Heart left ventricle (tissue), 16 donors: Measurements from ENCODE around the gene ZDHHC5. TPM values are rescaled to one million over a fixed set of nuclear protein-coding genes. Genes with fewer than 3 reads are reported as not detected.
A peak's percentile ranks its signal among the peaks of the same experiment; 100 is the strongest.

Experiments
- ATAC-seq, 4 donors: fragments of 200-7000 bp; cut with Tn5 transposase; one replicate each; pipeline ENCODE4 v1.9.1; 2020 to 2022; ENCODE audit warnings: moderate library complexity in 4 of 4, mild to moderate bottlenecking in 3 of 4, moderate number of reproducible peaks in 1 of 4
- DNase-seq, 5 donors: peaks; one replicate each; pipeline ENCODE4 v3.0.0-alpha.2; 2020
- H3K27ac ChIP-seq, 12 donors: fragments of 200-600 bp; sonication (generic) in 4 of 12; one replicate each; pipeline versions ENCODE4 v1.5.0 to v1.8.0; 2016 to 2022; ENCODE audit warnings: mild to moderate bottlenecking in 2 of 12
- H3K27me3 ChIP-seq, 9 donors: fragments of 200-600 bp; sonication (generic) in 2 of 9; one replicate each; pipeline versions ENCODE4 v1.5.1 to v1.8.0; 2016 to 2022; ENCODE audit warnings: mild to moderate bottlenecking in 3 of 9
- H3K36me3 ChIP-seq, 9 donors: fragments of 200-600 bp; sonication (generic) in 2 of 9; one replicate each; pipeline versions ENCODE4 v1.5.0 to v1.8.0; 2018 to 2022; ENCODE audit warnings: mild to moderate bottlenecking in 2 of 9
- H3K4me1 ChIP-seq, 12 donors: fragments of 200-600 bp; sonication (generic) in 4 of 12; one replicate each; pipeline versions ENCODE4 v1.5.0 to v1.8.0; 2016 to 2022; ENCODE audit warnings: mild to moderate bottlenecking in 3 of 12
- H3K4me3 ChIP-seq, 12 donors: fragments of 200-600 bp; sonication (generic) in 4 of 12; one replicate each; pipeline versions ENCODE4 v1.5.0 to v1.8.0; 2017 to 2022; ENCODE audit warnings: mild to moderate bottlenecking in 9 of 12, moderate library complexity in 4 of 12
- H3K9me3 ChIP-seq, 12 donors: fragments of 200-600 bp; sonication (generic) in 4 of 12; one replicate each; pipeline versions ENCODE4 v1.5.0 to v1.8.0; 2016 to 2022; ENCODE audit warnings: mild to moderate bottlenecking in 1 of 12
- CTCF ChIP-seq, 12 donors: fragments of 200-600 bp; sonication (generic) in 4 of 12; IDR thresholded peaks; one replicate each; pipeline versions ENCODE4 v1.5.0 to v1.8.0; 2018 to 2022; ENCODE audit warnings: antibody characterized with exemption in 12 of 12, mild to moderate bottlenecking in 5 of 12
- POLR2A ChIP-seq, 2 donors: fragments of 450-650 bp; IDR thresholded peaks; one replicate each; pipeline ENCODE4 v1.6.1; 2017; ENCODE audit warnings: antibody characterized with exemption in 2 of 2, mild to moderate bottlenecking in 2 of 2, moderate library complexity in 2 of 2
- WGBS, 4 donors: extraction: QIAGEN DNeasy Blood & Tissue Kit in 2 of 4; methylation state at CpG; one replicate each; pipeline versions ENCODE4 v1.1.5 to v1.1.7; 2013 to 2018; 5-methylcytosine and 5-hydroxymethylcytosine counted together
- intact Hi-C, 10 donors: fragments of 100-400 bp; cut with DNase I; formaldehyde crosslinking; loops; one replicate each; pipeline versions ENCODE4 v1.11.1 to v1.14.2; 2022
- long read RNA-seq, 3 donors: library from polyadenylated mRNA; unstranded; transcript quantifications; one replicate each; pipeline ENCODE4 v2.0.0, GENCODE V29; 2020 to 2021
- polyA plus RNA-seq, 2 donors: library from polyadenylated mRNA; stranded (reverse); fragments of 200-250 nt; gene quantifications; one replicate each; pipeline ENCODE4 v1.2.3, GENCODE V29; 2013
- total RNA-seq, 9 donors: library from RNA; depleted of rRNA in 2 of 9; stranded (reverse); fragments of >200 nt in 2 of 9; fragmentation: NEBNext Ultra II Directional in 3 of 9; extraction: Animal tissue kit (Norgen Biotek cat#: 25700) in 3 of 9; gene quantifications; one replicate each; pipeline versions ENCODE4 v1.1.0 to v1.2.4, GENCODE V29; 2016 to 2023
- donor health status: ischemic (EF 13 %, LVEDD 7.1; RV severe dilation, severe dysfunction).
- donor health status: healthy with polysubstance abuse.
- donor health status: DM: no; HTN: yes; CAD: no.
- donor health status: DM: no; HTN: no; CAD: no.
- donor health status: ischemic (EF 25% LVEDD 6.9; RV normal size, moderate dysfunction).
- donor health status: ischemic (EF 25% LVEDD 5.7; RV mildly dilated, moderate dysfunction).
- donor health status: healthy.
- donor health status: DM: yes; HTN: yes; CAD: no.
- donor health status: ischemic (EF 35%, LVEDD 5.7; RV mildly dilated, moderate dysfunction).
- donor health status: nonischemic (EF 11% LVEDD 7.7; RV severe dilation, severe dysfunction).
- donor health status: DM: yes; HTN: yes; CAD: no.
- donor health status: PGD.
- donor health status: ischemic (EF 29% LVEDD 5.4; RV normal size, mild dysfunction).
- donor health status: nonischemic (EF 23%, LVEDD 6.1; RV moderate dilation, normal function).

ZDHHC5 gene, protein sequence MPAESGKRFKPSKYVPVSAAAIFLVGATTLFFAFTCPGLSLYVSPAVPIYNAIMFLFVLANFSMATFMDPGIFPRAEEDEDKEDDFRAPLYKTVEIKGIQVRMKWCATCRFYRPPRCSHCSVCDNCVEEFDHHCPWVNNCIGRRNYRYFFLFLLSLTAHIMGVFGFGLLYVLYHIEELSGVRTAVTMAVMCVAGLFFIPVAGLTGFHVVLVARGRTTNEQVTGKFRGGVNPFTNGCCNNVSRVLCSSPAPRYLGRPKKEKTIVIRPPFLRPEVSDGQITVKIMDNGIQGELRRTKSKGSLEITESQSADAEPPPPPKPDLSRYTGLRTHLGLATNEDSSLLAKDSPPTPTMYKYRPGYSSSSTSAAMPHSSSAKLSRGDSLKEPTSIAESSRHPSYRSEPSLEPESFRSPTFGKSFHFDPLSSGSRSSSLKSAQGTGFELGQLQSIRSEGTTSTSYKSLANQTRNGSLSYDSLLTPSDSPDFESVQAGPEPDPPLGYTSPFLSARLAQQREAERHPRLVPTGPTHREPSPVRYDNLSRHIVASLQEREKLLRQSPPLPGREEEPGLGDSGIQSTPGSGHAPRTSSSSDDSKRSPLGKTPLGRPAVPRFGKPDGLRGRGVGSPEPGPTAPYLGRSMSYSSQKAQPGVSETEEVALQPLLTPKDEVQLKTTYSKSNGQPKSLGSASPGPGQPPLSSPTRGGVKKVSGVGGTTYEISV
- 10 to 100 TPM; 32.5 to 63.6 (median 45.7) TPM for total RNA-seq
- polyA plus RNA-seq, result 10 to 100 TPM; 21.9 to 50.3 TPM
- long read RNA-seq, donor 1, full-length matches to known transcripts, result 21 of 52 reads
- long read RNA-seq, donor 1, partial matches to known transcripts, result 29 of 52 reads
- long read RNA-seq, donor 1, other reads (novel, unspliced or antisense), result 2 of 52 reads
- long read RNA-seq, donor 2, full-length matches to known transcripts, result 13 of 28 reads
- long read RNA-seq, donor 2, partial matches to known transcripts, result 8 of 28 reads
- long read RNA-seq, donor 2, other reads (novel, unspliced or antisense), result 7 of 28 reads
- long read RNA-seq, donor 3, full-length matches to known transcripts, result 16 of 57 reads
- long read RNA-seq, donor 3, partial matches to known transcripts, result 32 of 57 reads
- long read RNA-seq, donor 3, other reads (novel, unspliced or antisense), result 9 of 57 reads

- ATAC-seq (peak; percentile 94 to 97 (median 96)), DNase-seq (peak; percentile 99 to 100 (median 100))
- WGBS, 4 donors, result 0 to 2% (median 1%) methylated on average over 10 to 96 of the region's 96 CpGs
- Histone ChIP-seq H3K36me3 (peaks cover 0 to 20% (median 15%) of the 10 kb centered on the region in 9 donors), H3K9me3 (no peaks in the 10 kb centered on the region), H3K4me1 (peaks cover 7 to 42% (median 20%) of the 10 kb centered on the region in 12 donors), H3K27ac (peak within 1 kb of the TSS; percentile 96 to 100 (median 98)), H3K4me3 (peak within 1 kb of the TSS; percentile 76 to 99 (median 88)), H3K27me3 (no peaks in the 10 kb centered on the region)
- intact Hi-C loops, result loop anchor here in 5 of 10 donors (1.0 to 10.0 kb wide), 9 partner anchors 11 to 911 kb away; partner anchors contain the start of genes SELENOH (in 4 of the 5), MED19 (in 3 of the 5), TMX2 (in 3 of the 5) and CLP1 (in 2 of the 5)
- TF ChIP-seq POLR2A (IDR thresholded peaks at IDR 0.05) (peak; percentile 3 to 84), CTCF (IDR thresholded peaks at IDR 0.05) (peak; percentile 27 to 80 (median 56))
Measured at GRCh38 chr11:57667736-57668433, at the start of gene ZDHHC5. TSS of gene ZDHHC5 (plus strand) at chr11:57668114. CDS start at chr11:57673091, 4,977 bp downstream.

- H3K36me3 ChIP-seq, result peaks cover 0 to 35% (median 20%) of the 10 kb centered on the region in 9 donors
- H3K9me3 ChIP-seq, result peaks cover 0 to 12% (median 6%) of the 10 kb centered on the region in 12 donors
- no peak for ATAC-seq
- no peak for TF ChIP-seq POLR2A (IDR thresholded peaks at IDR 0.05)
- TF ChIP-seq CTCF (IDR thresholded peaks at IDR 0.05), result no peak
- intact Hi-C loops, result no loop called here
- no peaks in the 10 kb centered on the region for H3K4me1 ChIP-seq
- WGBS, 4 donors, result 67 to 88% (median 84%) methylated on average over 2 of the region's 2 CpGs
- H3K27me3 ChIP-seq, result no peaks in the 10 kb centered on the region
- DNase-seq, result no peak
- no peak overlapping the region for H3K4me3 ChIP-seq
- no peak overlapping the region for H3K27ac ChIP-seq
Measured at GRCh38 chr11:57618438-57618837, 49.5 kb upstream of the ZDHHC5 start.

DNA sequence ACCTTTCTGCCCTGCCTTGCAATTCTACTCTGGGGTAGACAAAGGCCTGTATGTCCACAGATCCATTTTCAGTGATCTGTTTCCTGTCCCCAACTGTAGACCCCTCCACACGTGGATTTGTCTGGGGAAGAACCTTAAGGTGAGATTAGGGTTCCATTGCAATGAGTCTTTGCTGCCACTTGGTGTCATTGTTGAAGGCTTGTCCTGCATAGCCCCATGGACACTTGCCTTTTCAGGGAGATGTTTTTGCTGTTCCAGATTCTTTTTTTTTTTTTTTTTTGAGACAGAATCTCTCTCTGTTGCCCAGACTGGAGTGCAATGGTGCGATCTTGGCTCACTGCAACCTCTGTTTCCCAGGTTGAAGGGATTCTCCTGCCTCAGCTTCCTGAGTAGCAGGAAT is 48.6 kb upstream of the ZDHHC5 start:
- peaks cover 0 to 12% (median 6%) of the 10 kb centered on the region in 12 donors for H3K9me3 ChIP-seq
- H3K27ac ChIP-seq, result no peak overlapping the region
- no peak for ATAC-seq
- no peak for DNase-seq
- peaks cover 0 to 26% (median 11%) of the 10 kb centered on the region in 9 donors for H3K36me3 ChIP-seq
- H3K27me3 ChIP-seq, result no peaks in the 10 kb centered on the region
- WGBS, 4 donors, result 90 to 98% (median 93%) methylated on average over 2 of the region's 2 CpGs
- no peak overlapping the region for H3K4me3 ChIP-seq
- intact Hi-C loops, result no loop called here
- no peaks in the 10 kb centered on the region for H3K4me1 ChIP-seq
- no peak for TF ChIP-seq POLR2A (IDR thresholded peaks at IDR 0.05)
- TF ChIP-seq CTCF (IDR thresholded peaks at IDR 0.05), result no peak
